OCI-LY1 (cell line): Measurements from ENCODE around the gene CYGB.

ENCODE experiments used
- H2AFZ ChIP-seq: fragments of 200-600 bp; sonication (generic), shearing (Covaris generic); 2 replicates; pipeline ENCODE4 v1.6.0; 2014; ENCODE audit warnings: antibody characterized with exemption, mild to moderate bottlenecking, low read length
- H3F3A ChIP-seq: fragments of 200-600 bp; sonication (generic), shearing (Covaris generic); 2 replicates; pipeline ENCODE4 v1.6.0; 2014; ENCODE audit warnings: mild to moderate bottlenecking, antibody characterized with exemption, low read length, moderate library complexity; ENCODE audit not compliant: insufficient read depth
- H3K27ac ChIP-seq: fragments of 200-600 bp; sonication (generic); 2 replicates; pipeline ENCODE4 v1.5.1; 2014; ENCODE audit warnings: low read length, mixed run types, mild to moderate bottlenecking, low read depth; ENCODE audit not compliant: poor library complexity, severe bottlenecking
- H3K27me3 ChIP-seq: fragments of 200-600 bp; sonication (generic); 2 replicates; pipeline ENCODE4 v1.6.0; 2014; ENCODE audit warnings: antibody characterized with exemption, mild to moderate bottlenecking, low read length, moderate library complexity; ENCODE audit not compliant: insufficient read depth
- H3K36me3 ChIP-seq: fragments of 200-600 bp; sonication (generic); 2 replicates; pipeline ENCODE4 v1.6.1; 2014; ENCODE audit warnings: mild to moderate bottlenecking, antibody characterized with exemption, low read length, moderate library complexity, mixed read lengths; ENCODE audit not compliant: insufficient read depth
- H3K4me1 ChIP-seq: fragments of 200-600 bp; sonication (generic); 2 replicates; pipeline ENCODE4 v1.5.1; 2014; ENCODE audit warnings: mild to moderate bottlenecking, low read length, moderate library complexity; ENCODE audit not compliant: insufficient read depth, severe bottlenecking
- H3K4me2 ChIP-seq: fragments of 200-600 bp; sonication (generic), shearing (Covaris generic); 2 replicates; pipeline ENCODE4 v1.6.1; 2014; ENCODE audit warnings: low read length
- H3K4me3 ChIP-seq: fragments of 200-600 bp; sonication (generic); 2 replicates; pipeline ENCODE4 v1.5.1; 2014; ENCODE audit warnings: low read length, low read depth, mild to moderate bottlenecking, mixed read lengths; ENCODE audit not compliant: poor library complexity, severe bottlenecking
- H3K79me2 ChIP-seq: fragments of 200-600 bp; shearing (Covaris generic); 2 replicates; pipeline ENCODE4 v1.6.1; 2016; ENCODE audit warnings: mixed run types, low read length, mixed read lengths; ENCODE audit not compliant: insufficient read depth
- H3K9ac ChIP-seq: fragments of 200-600 bp; sonication (generic), shearing (Covaris generic); 2 replicates; pipeline ENCODE4 v1.6.1; 2014; ENCODE audit warnings: mild to moderate bottlenecking, low read length, mixed read lengths
- H3K9me2 ChIP-seq: fragments of 200-600 bp; sonication (generic), shearing (Covaris generic); 2 replicates; pipeline ENCODE4 v1.6.1; 2014; ENCODE audit warnings: low read depth, mild to moderate bottlenecking, low read length, mixed read lengths
- H3K9me3 ChIP-seq: fragments of 200-600 bp; shearing (Covaris generic); 2 replicates; pipeline ENCODE4 v1.6.1; 2014; ENCODE audit warnings: low read length, mixed read lengths
- H4K20me1 ChIP-seq: fragments of 200-600 bp; sonication (generic), shearing (Covaris generic); 2 replicates; pipeline ENCODE4 v1.6.0; 2016; ENCODE audit warnings: mild to moderate bottlenecking, low read length; ENCODE audit not compliant: insufficient read depth
- CTCF ChIP-seq: fragments of 200-600 bp; sonication (generic), shearing (Covaris generic); IDR thresholded peaks from 2 replicates; pipeline ENCODE4 v1.5.1; 2017; ENCODE audit warnings: mild to moderate bottlenecking, antibody characterized with exemption, low read length, moderate library complexity, mixed read lengths
- EZH2 ChIP-seq: fragments of 200-600 bp; sonication (generic), shearing (Covaris generic); IDR thresholded peaks from 2 replicates; pipeline ENCODE4 v1.8.0; 2017; ENCODE audit warnings: borderline replicate concordance, mixed run types, mild to moderate bottlenecking, antibody characterized with exemption, low read length, moderate library complexity, mixed read lengths

CYGB gene

GRCh38 chr17:76577876-76578275, 40.4 kb upstream of the CYGB start:
- H3K36me3 ChIP-seq, result no peaks in the 10 kb centered on the region
- no peaks in the 10 kb centered on the region for H3K9me2 ChIP-seq
- TF ChIP-seq CTCF (no peak), EZH2 (no peak)
- H3K79me2 ChIP-seq, result no peaks in the 10 kb centered on the region
- H3K4me2 ChIP-seq, result no peak overlapping the region
- H3F3A ChIP-seq, result no peaks in the 10 kb centered on the region
- H2AFZ ChIP-seq, result no peak overlapping the region
- H3K27me3 ChIP-seq, result 0 out of 2 replicates have a peak, but pooled peaks cover 6% of the 10 kb centered on the region
- H4K20me1 ChIP-seq, result no peaks in the 10 kb centered on the region
- no peaks in the 10 kb centered on the region for H3K9me3 ChIP-seq
- H3K4me1 ChIP-seq, result no peaks in the 10 kb centered on the region
- no peak overlapping the region for H3K9ac ChIP-seq
- H3K27ac ChIP-seq, result no peak overlapping the region
- H3K4me3 ChIP-seq, result no peak overlapping the region

- Histone ChIP-seq H3K9me2 (no peaks in the 10 kb centered on the region), H3K9me3 (no peaks in the 10 kb centered on the region), H3K79me2 (no peaks in the 10 kb centered on the region), H3F3A (no peaks in the 10 kb centered on the region), H3K4me1 (no peaks in the 10 kb centered on the region), H3K9ac (no peak overlapping the region), H2AFZ (no peak overlapping the region), H3K4me3 (no peak overlapping the region), H3K27ac (no peak overlapping the region), H3K27me3 (peaks cover 6% of the 10 kb centered on the region; the same call in 1 of the 2 replicates), H4K20me1 (no peaks in the 10 kb centered on the region), H3K36me3 (no peaks in the 10 kb centered on the region), H3K4me2 (no peak overlapping the region)
- TF ChIP-seq EZH2 (no peak), CTCF (no peak)
Measured at GRCh38 chr17:76576189-76576588, 38.7 kb upstream of the CYGB start.

- no peak overlapping the region for H3K4me2 ChIP-seq
- TF ChIP-seq CTCF, result no peak
- TF ChIP-seq EZH2, result no peak
- no peak overlapping the region for H3K9ac ChIP-seq
- no peaks in the 10 kb centered on the region for H3K4me1 ChIP-seq
- H4K20me1 ChIP-seq, result no peaks in the 10 kb centered on the region
- no peak overlapping the region for H3K4me3 ChIP-seq
- peaks cover 6% of the 10 kb centered on the region; the same call in 1 of the 2 replicates for H3K27me3 ChIP-seq
- no peaks in the 10 kb centered on the region for H3K79me2 ChIP-seq
- no peak overlapping the region for H2AFZ ChIP-seq
- H3K36me3 ChIP-seq, result no peaks in the 10 kb centered on the region
- H3K27ac ChIP-seq, result no peak overlapping the region
- H3K9me2 ChIP-seq, result no peaks in the 10 kb centered on the region
- no peaks in the 10 kb centered on the region for H3F3A ChIP-seq
- H3K9me3 ChIP-seq, result no peaks in the 10 kb centered on the region
Measured at GRCh38 chr17:76575570-76575969, 38.1 kb upstream of the CYGB start.
